ENCODE results near the gene CHAT.

The CHAT gene

DNA sequence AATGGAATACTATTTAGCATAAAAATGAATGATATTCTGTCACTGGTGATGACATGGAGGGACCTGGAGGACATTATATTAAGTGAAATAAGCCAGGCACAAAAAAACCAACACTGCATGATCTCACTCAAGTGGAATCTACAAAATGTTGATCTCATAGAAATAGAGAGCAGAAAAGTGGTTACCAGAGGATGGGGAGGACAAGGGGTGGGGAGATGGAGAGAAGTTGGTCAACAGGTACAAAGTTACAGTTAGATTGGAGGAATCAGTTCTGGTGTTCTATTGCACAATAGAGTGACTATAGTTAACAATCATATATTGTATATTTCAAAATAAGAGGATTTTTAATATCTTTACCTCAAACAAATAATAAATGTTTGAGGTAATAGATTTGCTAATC lies 28.4 kb upstream of the CHAT start:
- Histone ChIP-seq H3K4me1 (ENCODE audit: insufficient read depth, low read length) (no peaks in the 10 kb centered on the region), H3K4me3 (ENCODE audit: low read length) (no peak overlapping the region), H3K27ac (ENCODE audit: low read length) (no peak overlapping the region), H3K9ac (ENCODE audit: low read depth, low read length) (no peak overlapping the region), H3K9me3 (ENCODE audit: insufficient read depth, low read depth, low read length) (no peaks in the 10 kb centered on the region), H3K27me3 (ENCODE audit: insufficient read depth, low read length) (no peaks in the 10 kb centered on the region), H3K36me3 (ENCODE audit: insufficient read depth, low read depth, low read length) (no peaks in the 10 kb centered on the region)

GRCh38 chr10:49587981-49588380 lies 25.9 kb upstream of the CHAT start:
- Histone ChIP-seq H3K9me3 (ENCODE audit: insufficient read depth, low read depth, low read length) (no peaks in the 10 kb centered on the region), H3K4me3 (ENCODE audit: low read length) (no peak overlapping the region), H3K27me3 (ENCODE audit: insufficient read depth, low read length) (no peaks in the 10 kb centered on the region), H3K4me1 (ENCODE audit: insufficient read depth, low read length) (no peaks in the 10 kb centered on the region), H3K36me3 (ENCODE audit: insufficient read depth, low read depth, low read length) (no peaks in the 10 kb centered on the region), H3K27ac (ENCODE audit: low read length) (no peak overlapping the region), H3K9ac (ENCODE audit: low read depth, low read length) (no peak overlapping the region)

GRCh38 chr10:49592726-49593563 lies 20.9 kb upstream of the CHAT start:
- Histone ChIP-seq H3K9me3 (ENCODE audit: insufficient read depth, low read depth, low read length) (no peaks in the 10 kb centered on the region), H3K27ac (ENCODE audit: low read length) (no peak overlapping the region), H3K4me1 (ENCODE audit: insufficient read depth, low read length) (no peaks in the 10 kb centered on the region), H3K36me3 (ENCODE audit: insufficient read depth, low read depth, low read length) (no peaks in the 10 kb centered on the region), H3K9ac (ENCODE audit: low read depth, low read length) (no peak overlapping the region), H3K4me3 (ENCODE audit: low read length) (no peak overlapping the region), H3K27me3 (ENCODE audit: insufficient read depth, low read length) (peaks cover 14% of the 10 kb centered on the region; the same call in 1 of the 2 replicates)

DNA sequence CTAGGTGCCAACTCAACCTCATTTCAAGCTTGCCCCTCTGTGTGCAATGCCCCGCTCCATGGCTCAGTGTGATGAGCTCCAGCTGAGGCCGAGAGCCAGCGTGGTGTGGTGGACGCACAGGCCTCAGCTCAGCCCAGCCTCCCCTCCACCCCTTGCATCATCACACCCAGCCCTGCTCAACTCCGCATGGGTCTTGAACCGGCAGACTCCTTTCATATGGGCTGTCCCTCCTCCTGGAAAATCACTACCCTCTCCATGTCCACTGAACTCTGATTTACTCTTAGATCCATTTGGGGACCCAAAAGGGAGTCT lies 20.3 kb upstream of the CHAT start:
- Histone ChIP-seq H3K9me3 (ENCODE audit: insufficient read depth, low read depth, low read length) (no peaks in the 10 kb centered on the region), H3K27ac (ENCODE audit: low read length) (no peak overlapping the region), H3K36me3 (ENCODE audit: insufficient read depth, low read depth, low read length) (no peaks in the 10 kb centered on the region), H3K9ac (ENCODE audit: low read depth, low read length) (no peak overlapping the region), H3K4me3 (ENCODE audit: low read length) (no peak overlapping the region), H3K4me1 (ENCODE audit: insufficient read depth, low read length) (no peaks in the 10 kb centered on the region), H3K27me3 (ENCODE audit: insufficient read depth, low read length) (peaks cover 14% of the 10 kb centered on the region; the same call in 1 of the 2 replicates)

DNA sequence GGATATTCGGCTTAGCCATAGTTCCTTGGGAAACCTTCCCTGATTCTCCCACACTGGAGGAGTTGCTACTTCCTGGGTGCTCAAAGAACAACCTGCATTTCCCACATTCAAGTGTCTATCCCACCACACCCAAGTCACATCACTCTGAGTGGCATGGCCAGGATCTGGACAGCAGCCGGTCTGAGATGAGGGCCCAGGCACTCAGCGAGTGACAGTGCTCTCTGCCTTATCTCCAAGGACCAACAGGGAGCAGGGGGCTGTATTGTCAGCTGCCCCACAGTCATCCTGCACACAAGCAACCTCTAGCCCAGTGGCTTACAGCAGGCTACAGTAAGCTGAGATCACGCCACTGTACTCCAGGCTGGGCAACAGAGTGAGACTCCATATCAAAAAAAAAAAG lies 19.8 kb upstream of the CHAT start:
- Histone ChIP-seq H3K27ac (ENCODE audit: low read length) (no peak overlapping the region), H3K9ac (ENCODE audit: low read depth, low read length) (no peak overlapping the region), H3K4me1 (ENCODE audit: insufficient read depth, low read length) (no peaks in the 10 kb centered on the region), H3K4me3 (ENCODE audit: low read length) (no peak overlapping the region), H3K27me3 (ENCODE audit: insufficient read depth, low read length) (peaks cover 14% of the 10 kb centered on the region; the same call in 1 of the 2 replicates), H3K9me3 (ENCODE audit: insufficient read depth, low read depth, low read length) (no peaks in the 10 kb centered on the region), H3K36me3 (ENCODE audit: insufficient read depth, low read depth, low read length) (no peaks in the 10 kb centered on the region)

- no peaks in the 10 kb centered on the region for H3K36me3 ChIP-seq (ENCODE audit: insufficient read depth, low read depth, low read length)
- H3K4me3 ChIP-seq (ENCODE audit: low read length): no peak overlapping the region
- peaks cover 14% of the 10 kb centered on the region for H3K27me3 ChIP-seq (ENCODE audit: insufficient read depth, low read length)
- H3K9ac ChIP-seq (ENCODE audit: low read depth, low read length): no peak overlapping the region
- H3K27ac ChIP-seq (ENCODE audit: low read length): no peak overlapping the region
- H3K9me3 ChIP-seq (ENCODE audit: insufficient read depth, low read depth, low read length): no peaks in the 10 kb centered on the region
- H3K4me1 ChIP-seq (ENCODE audit: insufficient read depth, low read length): no peaks in the 10 kb centered on the region
Observed at GRCh38 chr10:49594594-49594993, 19.2 kb upstream of the CHAT start.

DNA sequence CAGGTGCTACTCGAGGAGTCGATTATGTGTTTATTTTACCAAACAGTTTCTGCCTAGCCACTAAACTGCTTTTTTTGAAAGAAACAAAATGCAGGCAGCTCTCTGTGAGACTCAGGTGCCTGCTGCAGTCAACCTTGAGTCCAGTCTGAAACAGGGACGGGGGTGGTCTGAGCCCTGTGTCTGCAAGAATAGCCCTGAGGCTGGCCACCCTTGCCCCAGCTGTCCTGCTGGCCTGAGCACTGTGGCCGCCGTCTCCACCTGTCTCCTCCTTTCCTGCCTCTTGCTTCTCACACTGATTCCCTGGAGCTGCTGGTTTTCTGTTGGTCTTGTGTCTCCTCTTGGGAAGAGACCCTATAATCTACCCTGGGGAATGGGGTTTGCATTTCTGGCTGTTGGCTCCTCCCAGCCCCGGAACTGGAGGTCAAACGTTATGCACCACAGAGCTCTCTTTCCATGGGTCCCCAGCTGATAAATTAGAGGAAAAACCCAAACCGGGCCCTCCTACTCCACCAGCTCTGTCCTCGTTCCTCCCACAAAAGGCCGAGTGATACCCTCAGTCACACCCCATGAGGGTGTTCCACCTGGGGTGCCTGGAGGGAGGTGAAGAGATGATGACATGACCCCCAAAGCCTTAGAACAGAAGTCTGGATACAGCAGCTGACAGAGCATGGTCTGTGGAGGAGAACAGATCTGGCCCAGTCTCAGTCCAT lies 18.7 kb upstream of the CHAT start:
- Histone ChIP-seq H3K9ac (ENCODE audit: low read depth, low read length) (no peak overlapping the region), H3K27ac (ENCODE audit: low read length) (no peak overlapping the region), H3K4me3 (ENCODE audit: low read length) (no peak overlapping the region), H3K4me1 (ENCODE audit: insufficient read depth, low read length) (no peaks in the 10 kb centered on the region), H3K36me3 (ENCODE audit: insufficient read depth, low read depth, low read length) (no peaks in the 10 kb centered on the region), H3K27me3 (ENCODE audit: insufficient read depth, low read length) (peaks cover 14% of the 10 kb centered on the region), H3K9me3 (ENCODE audit: insufficient read depth, low read depth, low read length) (no peaks in the 10 kb centered on the region)

DNA sequence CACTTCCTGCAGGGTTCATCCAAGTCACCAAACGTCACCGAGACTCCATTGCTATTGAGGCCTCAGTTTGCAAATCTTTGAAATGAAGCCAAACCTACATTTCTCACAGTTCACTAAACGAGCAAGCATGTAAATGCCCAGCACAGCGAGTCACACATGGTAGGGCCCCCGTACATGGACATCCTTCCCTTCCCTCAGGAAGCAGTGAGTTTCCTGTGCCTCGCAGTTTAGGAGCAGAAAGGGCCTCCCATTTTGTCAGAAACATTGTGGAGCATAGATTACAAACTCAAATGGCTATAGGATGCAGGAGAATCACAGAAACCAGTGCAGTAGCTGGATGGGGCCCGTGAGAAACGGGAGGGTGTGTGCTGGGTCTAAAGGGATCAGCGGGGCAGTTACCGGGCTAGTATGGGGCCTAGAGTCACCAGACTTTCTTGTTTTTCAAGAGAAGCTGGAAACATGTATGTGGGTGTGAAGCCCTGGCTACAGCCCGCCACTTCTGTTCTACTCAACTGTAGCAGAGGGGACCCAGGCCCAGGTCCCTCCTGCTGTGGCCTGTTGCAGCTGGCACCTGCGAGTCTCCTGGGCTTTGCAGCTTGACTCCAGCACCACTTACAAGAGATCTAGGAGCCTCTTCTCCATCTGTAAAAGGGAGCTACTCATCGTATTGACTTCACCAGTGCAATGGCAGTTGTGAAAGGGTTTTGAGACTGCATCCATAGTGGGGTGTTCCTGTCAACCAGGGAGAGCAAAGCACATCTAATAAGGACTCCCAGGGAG lies 17.9 kb upstream of the CHAT start:
- Histone ChIP-seq H3K9ac (ENCODE audit: low read depth, low read length) (no peak overlapping the region), H3K27ac (ENCODE audit: low read length) (no peak overlapping the region), H3K27me3 (ENCODE audit: insufficient read depth, low read length) (peaks cover 14% of the 10 kb centered on the region), H3K9me3 (ENCODE audit: insufficient read depth, low read depth, low read length) (no peaks in the 10 kb centered on the region), H3K4me1 (ENCODE audit: insufficient read depth, low read length) (no peaks in the 10 kb centered on the region), H3K36me3 (ENCODE audit: insufficient read depth, low read depth, low read length) (no peaks in the 10 kb centered on the region), H3K4me3 (ENCODE audit: low read length) (no peak overlapping the region)

GRCh38 chr10:49596493-49596809 lies 17.4 kb upstream of the CHAT start:
- H3K27ac ChIP-seq (ENCODE audit: low read length): no peak overlapping the region
- no peak overlapping the region for H3K4me3 ChIP-seq (ENCODE audit: low read length)
- H3K9me3 ChIP-seq (ENCODE audit: insufficient read depth, low read depth, low read length): no peaks in the 10 kb centered on the region
- H3K36me3 ChIP-seq (ENCODE audit: insufficient read depth, low read depth, low read length): no peaks in the 10 kb centered on the region
- peaks cover 14% of the 10 kb centered on the region for H3K27me3 ChIP-seq (ENCODE audit: insufficient read depth, low read length)
- no peak overlapping the region for H3K9ac ChIP-seq (ENCODE audit: low read depth, low read length)
- H3K4me1 ChIP-seq (ENCODE audit: insufficient read depth, low read length): no peaks in the 10 kb centered on the region

DNA sequence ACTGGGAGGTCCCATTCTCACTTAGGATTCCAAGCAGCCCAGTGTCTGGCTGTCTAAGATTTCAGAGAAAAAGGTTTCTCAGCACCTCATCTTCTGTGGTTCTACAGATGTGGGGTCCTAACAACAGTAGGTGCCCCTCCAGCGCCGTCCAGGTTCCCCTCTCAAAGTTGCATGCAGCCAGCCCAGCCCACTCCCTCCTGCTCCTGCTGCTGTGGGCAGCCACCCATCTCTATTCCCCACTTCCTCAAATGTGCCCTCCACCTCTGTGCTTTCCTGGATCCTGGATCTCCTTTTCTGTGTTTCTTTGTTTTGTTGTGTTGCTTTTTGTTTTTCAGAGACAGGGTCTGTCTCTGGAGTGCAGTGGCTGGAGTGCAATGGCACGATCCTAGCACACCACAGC lies 17.0 kb upstream of the CHAT start:
- no peaks in the 10 kb centered on the region for H3K9me3 ChIP-seq (ENCODE audit: insufficient read depth, low read depth, low read length)
- no peak overlapping the region for H3K9ac ChIP-seq (ENCODE audit: low read depth, low read length)
- H3K4me1 ChIP-seq (ENCODE audit: insufficient read depth, low read length): no peaks in the 10 kb centered on the region
- H3K4me3 ChIP-seq (ENCODE audit: low read length): no peak overlapping the region
- peaks cover 14% of the 10 kb centered on the region for H3K27me3 ChIP-seq (ENCODE audit: insufficient read depth, low read length)
- no peaks in the 10 kb centered on the region for H3K36me3 ChIP-seq (ENCODE audit: insufficient read depth, low read depth, low read length)
- no peak overlapping the region for H3K27ac ChIP-seq (ENCODE audit: low read length)

DNA sequence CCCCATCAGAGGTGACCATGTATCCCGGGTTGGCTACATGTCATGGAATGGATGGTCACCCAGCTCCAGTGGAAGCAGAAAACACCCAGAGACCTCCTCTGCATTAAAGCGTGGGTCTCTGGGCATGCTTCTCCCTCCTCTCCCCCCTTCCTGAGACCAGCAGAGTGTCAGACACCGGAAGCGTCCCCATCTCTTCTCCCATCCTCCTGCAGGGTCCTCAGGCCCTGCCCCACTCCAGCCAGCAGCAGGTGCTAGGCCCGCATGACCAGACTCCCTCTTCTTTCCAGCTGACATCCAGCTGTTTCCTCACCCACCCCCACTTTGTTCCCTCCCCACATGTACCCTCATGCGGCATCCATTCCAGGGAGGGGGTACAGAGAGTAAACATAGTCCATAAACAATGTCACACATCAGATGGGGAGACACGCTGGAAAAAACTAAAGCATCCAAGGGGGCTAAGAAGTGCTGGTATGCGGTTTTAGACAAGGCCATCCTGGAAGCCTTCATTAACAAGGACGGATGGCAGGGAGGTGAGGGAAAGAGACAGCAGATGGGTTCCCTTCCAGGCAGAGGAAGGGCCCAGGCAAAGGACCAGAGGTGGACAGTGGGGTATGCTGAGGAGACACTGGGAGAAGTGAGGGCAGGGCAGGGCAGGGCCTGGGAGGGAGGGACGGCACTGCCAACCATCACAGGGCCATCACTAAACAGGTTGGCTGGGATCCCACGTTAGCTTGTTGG lies 16.2 kb upstream of the CHAT start:
- Histone ChIP-seq H3K4me3 (ENCODE audit: low read length) (no peak overlapping the region), H3K4me1 (ENCODE audit: insufficient read depth, low read length) (no peaks in the 10 kb centered on the region), H3K9me3 (ENCODE audit: insufficient read depth, low read depth, low read length) (no peaks in the 10 kb centered on the region), H3K27me3 (ENCODE audit: insufficient read depth, low read length) (peaks cover 21% of the 10 kb centered on the region), H3K27ac (ENCODE audit: low read length) (no peak overlapping the region), H3K36me3 (ENCODE audit: insufficient read depth, low read depth, low read length) (no peaks in the 10 kb centered on the region), H3K9ac (ENCODE audit: low read depth, low read length) (no peak overlapping the region)

All from iPS-20b (cell line).